Stimulated activated naive CD8-positive, alpha-beta T cell treated with anti-CD3 and anti-CD28 coated beads, Interleukin-15, Interleukin-2, amounts not matched to agents 100 U/mL and 50 U/mL, for 24 hours (primary cell): ENCODE results near the gene BLOC1S5.
"Not testable (repeated sequence)": the region's sequence is repeated elsewhere in the genome, so short reads cannot be mapped to it uniquely, and the experiment has no call there.

Experiments
- ATAC-seq: fragments of 150-1000 bp; cut with Tn5 transposase; one replicate; pipeline ENCODE4 v1.10.0; 2021
- DNase-seq: peaks from one replicate; pipeline ENCODE4 v3.0.0; 2021

The BLOC1S5 gene

GRCh38 chr6:8041913-8042583 is 22.1 kb downstream of the BLOC1S5 start:
- DNase-seq, result no peak
- ATAC-seq, result no peak

DNA sequence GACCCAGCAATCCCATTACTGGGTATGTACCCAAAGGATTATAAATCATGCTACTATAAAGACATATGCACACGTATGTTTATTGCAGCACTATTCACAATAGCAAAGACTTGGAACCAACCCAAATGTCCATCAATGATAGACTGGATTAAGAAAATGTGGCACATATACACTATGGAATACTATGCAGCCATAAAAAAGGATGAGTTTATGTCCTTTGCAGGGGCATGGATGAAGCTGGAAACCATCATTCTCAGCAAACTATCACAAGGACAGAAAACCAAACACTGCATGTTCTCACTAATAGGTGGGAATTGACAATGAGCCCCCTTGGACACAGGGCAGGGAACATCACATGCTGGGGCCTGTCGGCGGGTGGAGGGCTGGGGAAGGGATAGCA is 30.1 kb downstream of the BLOC1S5 start:
- not testable (repeated sequence) for DNase-seq, ATAC-seq

DNA sequence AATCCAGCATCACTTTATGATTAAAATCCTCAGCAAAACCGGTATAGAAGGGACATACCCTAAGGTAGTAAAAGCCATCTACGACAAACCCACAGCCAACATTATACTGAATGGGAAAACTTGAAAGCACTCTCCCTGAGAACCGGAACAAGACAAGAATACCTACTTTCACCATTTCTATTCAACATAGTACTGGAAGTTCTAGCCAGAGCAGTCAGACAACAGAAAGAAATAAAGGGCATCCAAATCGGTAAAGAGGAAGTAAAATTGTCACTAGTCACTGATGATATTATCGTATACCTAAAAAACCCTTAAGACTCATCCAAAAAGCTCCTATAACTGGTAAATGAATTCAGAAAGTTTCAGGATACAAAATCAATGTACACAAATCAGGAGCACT is 33.3 kb downstream of the BLOC1S5 start:
- DNase-seq, result no peak
- no peak for ATAC-seq

DNA sequence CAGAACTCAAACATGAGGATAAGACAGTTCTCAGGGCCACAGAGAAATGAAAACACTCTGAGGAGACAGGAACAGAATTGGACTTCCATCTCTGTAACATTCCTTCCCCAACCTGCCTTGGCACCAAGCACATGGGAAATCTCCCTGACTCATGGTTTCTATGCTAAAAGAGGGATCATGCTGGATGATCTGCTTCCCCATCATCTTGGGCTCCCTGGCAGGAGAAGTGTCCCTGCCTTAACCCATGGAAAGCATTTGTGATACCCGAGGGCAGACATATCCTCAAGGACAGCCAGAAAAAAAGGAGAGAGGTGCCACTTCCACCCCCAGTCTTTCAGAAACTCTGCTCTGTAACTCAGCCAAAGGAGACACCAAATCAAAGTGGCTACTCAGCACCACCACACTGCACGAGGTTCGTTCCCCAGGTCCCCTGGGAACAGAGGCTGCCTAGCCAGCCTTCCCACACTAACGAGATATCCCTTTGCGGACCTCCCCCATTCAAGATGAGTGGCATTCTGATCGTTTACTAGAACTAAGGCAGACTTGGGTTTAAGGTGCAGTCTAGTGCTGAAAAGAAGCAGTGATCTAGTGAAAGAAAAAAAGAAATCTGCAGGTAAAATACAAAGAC is 34.8 kb downstream of the BLOC1S5 start:
- DNase-seq (no peak), ATAC-seq (no peak)

GRCh38 chr6:8027965-8028651 is 36.1 kb downstream of the BLOC1S5 start:
- no peak for ATAC-seq
- no peak for DNase-seq

DNA sequence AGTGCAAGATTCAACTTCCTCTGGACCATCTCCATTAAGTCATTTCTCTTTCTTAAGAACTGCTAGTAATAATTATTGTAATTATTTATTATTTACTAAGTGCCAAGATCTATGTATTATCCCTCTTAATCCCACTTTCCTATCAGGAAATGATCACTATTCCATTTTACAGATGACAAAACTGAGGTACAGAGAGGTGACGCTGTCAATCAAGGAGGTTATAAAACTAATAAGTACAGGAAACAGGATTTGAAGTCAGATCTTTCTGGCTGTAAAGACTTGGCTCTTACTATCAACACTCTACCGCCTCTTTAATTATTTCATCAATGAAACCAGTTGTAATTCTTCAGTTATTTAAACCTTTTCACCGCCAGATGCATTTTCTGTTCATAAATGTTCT is 37.4 kb downstream of the BLOC1S5 start:
- ATAC-seq (no peak), DNase-seq (no peak)

GRCh38 chr6:8025191-8025590 is 39.0 kb downstream of the BLOC1S5 start:
- ATAC-seq, result no peak
- DNase-seq, result no peak

DNA sequence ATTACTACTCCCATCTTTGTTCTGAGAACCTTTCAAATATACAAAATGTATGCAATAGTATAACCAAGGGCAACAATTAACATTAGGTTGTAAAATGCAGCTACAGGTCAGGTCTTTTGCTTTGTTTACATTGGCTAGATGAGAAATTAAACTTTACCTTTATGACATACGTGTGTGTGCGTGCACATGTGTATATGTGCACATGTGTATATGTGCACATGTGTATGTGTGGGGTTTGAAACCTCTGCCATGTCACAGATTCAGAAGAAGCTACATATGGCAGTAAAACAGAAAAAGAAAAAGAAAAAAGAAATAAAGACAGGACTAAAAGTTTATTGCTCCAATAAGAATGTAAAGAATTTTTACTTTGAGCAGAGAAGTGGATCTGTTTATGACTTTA is 40.6 kb downstream of the BLOC1S5 start:
- ATAC-seq, result no peak

DNA sequence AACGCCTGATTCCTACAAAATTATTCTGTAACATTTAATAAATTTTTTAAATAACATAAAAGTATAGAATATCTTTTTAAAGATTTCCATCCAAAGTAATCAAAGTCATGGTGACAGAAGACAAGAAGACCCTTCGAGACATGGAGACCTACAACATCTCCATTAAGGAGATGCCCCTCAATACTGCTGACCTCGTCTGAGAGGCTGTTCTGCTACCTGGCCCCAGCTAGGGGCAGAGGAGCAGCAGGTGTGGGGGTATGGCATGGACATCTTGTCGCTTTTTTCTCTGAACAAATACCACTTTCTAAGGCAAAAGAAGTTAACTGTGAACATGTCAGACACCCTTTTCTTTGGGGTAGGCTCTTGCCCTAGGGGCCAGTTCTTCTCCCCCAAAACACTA is 44.1 kb downstream of the BLOC1S5 start:
- ATAC-seq (no peak), DNase-seq (no peak)

More for the DNA sequence above, 40.6 kb downstream of the BLOC1S5 start:
- no peak for DNase-seq

DNA sequence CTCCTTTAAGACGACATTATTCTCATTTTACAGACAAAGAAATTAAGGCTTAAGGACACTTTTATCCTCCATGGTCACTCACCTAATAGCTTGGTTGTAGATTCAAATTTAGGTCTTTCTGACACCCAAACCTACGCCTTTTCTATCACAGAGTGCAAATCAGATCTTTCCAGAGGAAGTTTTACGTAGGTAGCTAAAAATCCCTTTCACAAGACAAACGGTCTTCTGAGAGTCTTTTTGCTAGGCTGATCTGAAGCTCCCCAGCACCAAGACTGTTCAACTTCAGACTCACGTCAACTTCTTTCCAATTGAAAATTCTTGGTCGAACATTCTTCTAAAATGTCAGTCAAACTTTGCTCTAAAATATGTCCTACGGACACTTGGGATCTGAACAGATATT is 46.5 kb downstream of the BLOC1S5 start:
- ATAC-seq, result no peak

GRCh38 chr6:8017276-8017701 is 46.9 kb downstream of the BLOC1S5 start:
- ATAC-seq (no peak), DNase-seq (no peak)

More for the DNA sequence above, 46.5 kb downstream of the BLOC1S5 start:
- DNase-seq, result no peak

GRCh38 chr6:8014947-8015346 is 49.2 kb downstream of the BLOC1S5 start:
- ATAC-seq (no peak), DNase-seq (no peak)

GRCh38 chr6:8013763-8014162 is 50.4 kb downstream of the BLOC1S5 start:
- ATAC-seq, result no peak
- no peak for DNase-seq

DNA sequence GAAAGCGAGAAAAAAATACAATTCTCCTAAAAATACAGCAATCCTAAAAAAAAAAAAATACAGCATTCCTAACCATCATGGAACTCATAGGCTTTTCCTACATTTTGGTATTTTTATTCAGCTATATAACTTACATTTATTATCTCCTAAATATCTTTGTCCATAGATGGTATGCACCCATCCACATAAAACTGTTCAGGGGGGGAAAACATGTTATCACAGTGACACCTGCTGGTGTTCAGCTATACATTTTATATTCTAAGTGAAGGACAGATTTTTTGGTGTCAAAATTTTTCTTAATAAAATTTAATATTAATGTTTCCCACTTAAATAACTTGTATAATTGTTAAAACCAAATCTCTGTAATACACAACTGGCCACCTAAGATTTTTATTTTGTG is 58.0 kb downstream of the BLOC1S5 start:
- ATAC-seq (no peak), DNase-seq (no peak)

DNA sequence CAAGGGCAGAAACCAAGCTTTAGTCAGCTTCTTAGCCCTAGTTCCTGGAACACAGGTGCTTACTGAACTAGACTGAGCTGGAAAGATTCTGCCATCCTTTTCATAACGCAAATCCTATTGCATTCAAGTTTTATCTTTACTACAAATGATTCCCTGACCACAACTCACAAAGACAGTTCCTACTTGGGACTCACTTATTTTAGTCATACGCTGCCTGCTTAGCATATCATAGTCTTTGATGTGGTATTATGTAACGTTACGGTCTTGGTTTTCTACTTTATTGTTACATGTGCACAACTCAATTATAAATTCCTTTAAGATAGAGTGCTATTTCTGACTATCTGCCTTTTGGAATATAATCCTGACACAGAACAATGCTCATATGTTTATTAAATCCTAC is 59.1 kb downstream of the BLOC1S5 start:
- no peak for DNase-seq

GRCh38 chr6:8000636-8001035 is 63.6 kb downstream of the BLOC1S5 start:
- no peak for DNase-seq
- ATAC-seq, result no peak

More for the DNA sequence above, 59.1 kb downstream of the BLOC1S5 start:
- ATAC-seq, result no peak

GRCh38 chr6:8000188-8000596 is 64.0 kb downstream of the BLOC1S5 start:
- no peak for ATAC-seq
- no peak for DNase-seq

- DNase-seq, result no peak
- no peak for ATAC-seq
Observed at GRCh38 chr6:7999201-7999600, 65.0 kb downstream of the BLOC1S5 start.

GRCh38 chr6:7998103-7998725 is 66.0 kb downstream of the BLOC1S5 start:
- ATAC-seq (no peak), DNase-seq (no peak)

- ATAC-seq (no peak), DNase-seq (no peak)
Observed at GRCh38 chr6:7997286-7997685, 66.9 kb downstream of the BLOC1S5 start.

- DNase-seq (no peak), ATAC-seq (no peak)
Observed at GRCh38 chr6:7996538-7997111, 67.6 kb downstream of the BLOC1S5 start.

GRCh38 chr6:7993952-7994351 is 70.2 kb downstream of the BLOC1S5 start:
- DNase-seq, result no peak
- ATAC-seq, result no peak

- ATAC-seq (no peak), DNase-seq (no peak)
Observed at GRCh38 chr6:7993399-7993798, 70.8 kb downstream of the BLOC1S5 start.
